WTC11 (cell line): Measurements from ENCODE around the gene LAMB4. TPM values are rescaled to one million over a fixed set of nuclear protein-coding genes. Genes with fewer than 3 reads are reported as not detected.

Experiments used
- ATAC-seq: fragments of 200-7000 bp; cut with Tn5 transposase; 2 replicates; pipeline ENCODE4 v1.10.0; 2021; ENCODE audit warnings: mild to moderate bottlenecking, moderate library complexity
- CTCF ChIA-PET: fragments of 300-600 bp; sonication (Branson Sonifier 250); formaldehyde crosslinking; loops from one replicate; lab custom pipeline; 2021; ENCODE audit warnings: antibody characterized with exemption; lab: Charles Lee
- POLR2A ChIA-PET: fragments of 350-600 bp; sonication (Branson Sonifier 250); formaldehyde crosslinking; loops from one replicate; lab custom pipeline; 2021; ENCODE audit warnings: antibody characterized with exemption; lab: Charles Lee
- DNase-seq: peaks from one replicate; pipeline ENCODE4 v3.0.0; 2021; ENCODE audit warnings: low spot score
- H3K27ac Mint-ChIP-seq: 2 replicates; pipeline ENCODE4 v1.8.0; 2021; ENCODE audit warnings: mixed read lengths
- H3K27me3 Mint-ChIP-seq: 2 replicates; pipeline ENCODE4 v1.8.0; 2021; ENCODE audit warnings: low read depth, mild to moderate bottlenecking, moderate library complexity, mixed read lengths
- H3K36me3 Mint-ChIP-seq: 2 replicates; pipeline ENCODE4 v1.8.0; 2021; ENCODE audit warnings: mixed read lengths
- H3K4me1 Mint-ChIP-seq: 2 replicates; pipeline ENCODE4 v1.8.0; 2022; ENCODE audit warnings: mixed read lengths
- H3K4me3 Mint-ChIP-seq: 2 replicates; pipeline ENCODE4 v1.8.0; 2021; ENCODE audit warnings: mild to moderate bottlenecking, moderate library complexity, mixed read lengths
- H3K9me3 Mint-ChIP-seq: 2 replicates; pipeline ENCODE4 v1.8.0; 2021; ENCODE audit warnings: mixed read lengths
- AFF4 ChIP-seq: sonication (generic); formaldehyde crosslinking; IDR thresholded peaks from 2 replicates; pipeline ENCODE4 v1.8.1; 2023; ENCODE audit warnings: mild to moderate bottlenecking, missing genetic modification reagents, borderline replicate concordance
- ATF3 ChIP-seq: sonication (generic); formaldehyde crosslinking; conservative IDR thresholded peaks from 2 replicates; pipeline ENCODE4 v1.8.1; 2022; ENCODE audit warnings: mild to moderate bottlenecking, missing genetic modification reagents
- ATF6 ChIP-seq: sonication (generic); formaldehyde crosslinking; IDR thresholded peaks from 2 replicates; pipeline ENCODE4 v1.8.1; 2023; ENCODE audit warnings: mild to moderate bottlenecking, missing genetic modification reagents
- GABPB1 ChIP-seq: sonication (generic); formaldehyde crosslinking; IDR thresholded peaks from 2 replicates; pipeline ENCODE4 v1.8.1; 2023; ENCODE audit warnings: mild to moderate bottlenecking, missing genetic modification reagents
- GRHL2 ChIP-seq: fragments of 250-450 bp; sonication (Bioruptor Pico); IDR thresholded peaks from 2 replicates; pipeline ENCODE4 v1.8.0; 2022; ENCODE audit warnings: mild to moderate bottlenecking, moderate library complexity; ENCODE audit not compliant: insufficient replicate concordance, severe bottlenecking
- IRF1 ChIP-seq: sonication (generic); formaldehyde crosslinking; IDR thresholded peaks from 2 replicates; pipeline ENCODE4 v1.8.0; 2023; ENCODE audit warnings: missing genetic modification reagents
- NR1H2 ChIP-seq: sonication (generic); formaldehyde crosslinking; IDR thresholded peaks from 2 replicates; pipeline ENCODE4 v1.9.0; 2021; ENCODE audit warnings: mild to moderate bottlenecking, moderate library complexity, missing genetic modification reagents
- NR2C2 ChIP-seq: sonication (generic); formaldehyde crosslinking; IDR thresholded peaks from 2 replicates; pipeline ENCODE4 v1.8.0; 2022; ENCODE audit warnings: mild to moderate bottlenecking, missing genetic modification reagents
- NR3C1 ChIP-seq: sonication (generic); formaldehyde crosslinking; conservative IDR thresholded peaks from 2 replicates; pipeline ENCODE4 v1.8.1; 2023; ENCODE audit warnings: low read depth, mild to moderate bottlenecking, missing genetic modification reagents
- SP1 ChIP-seq: sonication (generic); formaldehyde crosslinking; conservative IDR thresholded peaks from 2 replicates; pipeline ENCODE4 v1.8.1; 2022; ENCODE audit warnings: missing genetic modification reagents
- TEAD4 ChIP-seq: sonication (generic); formaldehyde crosslinking; IDR thresholded peaks from 2 replicates; pipeline ENCODE4 v1.8.0; 2022; ENCODE audit warnings: mild to moderate bottlenecking, missing genetic modification reagents
- ZBTB21 ChIP-seq: sonication (generic); formaldehyde crosslinking; IDR thresholded peaks from 2 replicates; pipeline ENCODE4 v1.8.1; 2023; ENCODE audit warnings: mild to moderate bottlenecking, missing genetic modification reagents, borderline replicate concordance
- ZSCAN18 ChIP-seq: fragments of 250-450 bp; sonication (Bioruptor Pico); IDR thresholded peaks from 2 replicates; pipeline ENCODE4 v2.1.2; 2022; ENCODE audit warnings: mild to moderate bottlenecking, moderate library complexity
- total RNA-seq: library from RNA; stranded (reverse); gene quantifications from 3 replicates; pipeline ENCODE4 v1.2.3, GENCODE V29; 2021
- TF ChIP-seq, protein P1 (sequence below): sonication (generic); formaldehyde crosslinking; IDR thresholded peaks from 2 replicates; pipeline ENCODE4 v1.8.1; 2022; ENCODE audit warnings: mild to moderate bottlenecking, missing genetic modification reagents, moderate library complexity, borderline replicate concordance
- TF ChIP-seq, protein P2 (sequence below): fragments of 250-450 bp; sonication (Bioruptor Pico); IDR thresholded peaks from 2 replicates; pipeline ENCODE4 v1.8.0; 2021; ENCODE audit warnings: mild to moderate bottlenecking
- TF ChIP-seq, protein P3 (sequence below): fragments of 200-600 bp; IDR thresholded peaks from 2 replicates; pipeline ENCODE4 v1.8.0; 2022; ENCODE audit warnings: antibody characterized with exemption
- TF ChIP-seq, protein P4 (sequence below): sonication (generic); formaldehyde crosslinking; IDR thresholded peaks from 2 replicates; pipeline ENCODE4 v1.8.1; 2022; ENCODE audit warnings: low read depth, missing genetic modification reagents, borderline replicate concordance
- TF ChIP-seq, protein P5 (sequence below): sonication (generic); formaldehyde crosslinking; IDR thresholded peaks from 2 replicates; pipeline ENCODE4 v1.8.1; 2022; ENCODE audit warnings: mild to moderate bottlenecking, moderate library complexity, missing genetic modification reagents

The LAMB4 gene
- total RNA-seq, 1 experiment from 2014 or later = not detected

- Mint-ChIP-seq H3K36me3 (no peaks in the 10 kb centered on the region), H3K27me3 (no peaks in the 10 kb centered on the region), H3K4me3 (no peak overlapping the region), H3K27ac (no peak overlapping the region), H3K9me3 (no peaks in the 10 kb centered on the region), H3K4me1 (peaks cover 4% of the 10 kb centered on the region; the same call in 1 of the 2 replicates)
- TF ChIP-seq ATF6 (CRISPR knock-in tag) (no peak), AFF4 (CRISPR knock-in tag) (no peak), ZSCAN18 (CRISPR knock-in tag) (no peak), NR1H2 (CRISPR knock-in tag) (no peak), SP1 (no peak), NR2C2 (CRISPR knock-in tag) (no peak), GRHL2 (CRISPR knock-in tag) (no peak), ATF3 (CRISPR knock-in tag) (no peak), TEAD4 (CRISPR knock-in tag) (no peak), GABPB1 (CRISPR knock-in tag) (no peak), ZBTB21 (CRISPR knock-in tag) (no peak), IRF1 (CRISPR knock-in tag) (no peak), NR3C1 (CRISPR knock-in tag) (no peak)
- TF ChIP-seq, protein P1, sequence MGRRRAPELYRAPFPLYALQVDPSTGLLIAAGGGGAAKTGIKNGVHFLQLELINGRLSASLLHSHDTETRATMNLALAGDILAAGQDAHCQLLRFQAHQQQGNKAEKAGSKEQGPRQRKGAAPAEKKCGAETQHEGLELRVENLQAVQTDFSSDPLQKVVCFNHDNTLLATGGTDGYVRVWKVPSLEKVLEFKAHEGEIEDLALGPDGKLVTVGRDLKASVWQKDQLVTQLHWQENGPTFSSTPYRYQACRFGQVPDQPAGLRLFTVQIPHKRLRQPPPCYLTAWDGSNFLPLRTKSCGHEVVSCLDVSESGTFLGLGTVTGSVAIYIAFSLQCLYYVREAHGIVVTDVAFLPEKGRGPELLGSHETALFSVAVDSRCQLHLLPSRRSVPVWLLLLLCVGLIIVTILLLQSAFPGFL (CRISPR knock-in tag) = no peak
- TF ChIP-seq, protein P2, sequence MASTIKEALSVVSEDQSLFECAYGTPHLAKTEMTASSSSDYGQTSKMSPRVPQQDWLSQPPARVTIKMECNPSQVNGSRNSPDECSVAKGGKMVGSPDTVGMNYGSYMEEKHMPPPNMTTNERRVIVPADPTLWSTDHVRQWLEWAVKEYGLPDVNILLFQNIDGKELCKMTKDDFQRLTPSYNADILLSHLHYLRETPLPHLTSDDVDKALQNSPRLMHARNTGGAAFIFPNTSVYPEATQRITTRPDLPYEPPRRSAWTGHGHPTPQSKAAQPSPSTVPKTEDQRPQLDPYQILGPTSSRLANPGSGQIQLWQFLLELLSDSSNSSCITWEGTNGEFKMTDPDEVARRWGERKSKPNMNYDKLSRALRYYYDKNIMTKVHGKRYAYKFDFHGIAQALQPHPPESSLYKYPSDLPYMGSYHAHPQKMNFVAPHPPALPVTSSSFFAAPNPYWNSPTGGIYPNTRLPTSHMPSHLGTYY (CRISPR knock-in tag) = no peak
- TF ChIP-seq, protein P3, sequence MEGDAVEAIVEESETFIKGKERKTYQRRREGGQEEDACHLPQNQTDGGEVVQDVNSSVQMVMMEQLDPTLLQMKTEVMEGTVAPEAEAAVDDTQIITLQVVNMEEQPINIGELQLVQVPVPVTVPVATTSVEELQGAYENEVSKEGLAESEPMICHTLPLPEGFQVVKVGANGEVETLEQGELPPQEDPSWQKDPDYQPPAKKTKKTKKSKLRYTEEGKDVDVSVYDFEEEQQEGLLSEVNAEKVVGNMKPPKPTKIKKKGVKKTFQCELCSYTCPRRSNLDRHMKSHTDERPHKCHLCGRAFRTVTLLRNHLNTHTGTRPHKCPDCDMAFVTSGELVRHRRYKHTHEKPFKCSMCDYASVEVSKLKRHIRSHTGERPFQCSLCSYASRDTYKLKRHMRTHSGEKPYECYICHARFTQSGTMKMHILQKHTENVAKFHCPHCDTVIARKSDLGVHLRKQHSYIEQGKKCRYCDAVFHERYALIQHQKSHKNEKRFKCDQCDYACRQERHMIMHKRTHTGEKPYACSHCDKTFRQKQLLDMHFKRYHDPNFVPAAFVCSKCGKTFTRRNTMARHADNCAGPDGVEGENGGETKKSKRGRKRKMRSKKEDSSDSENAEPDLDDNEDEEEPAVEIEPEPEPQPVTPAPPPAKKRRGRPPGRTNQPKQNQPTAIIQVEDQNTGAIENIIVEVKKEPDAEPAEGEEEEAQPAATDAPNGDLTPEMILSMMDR = no peak
- TF ChIP-seq, protein P4, sequence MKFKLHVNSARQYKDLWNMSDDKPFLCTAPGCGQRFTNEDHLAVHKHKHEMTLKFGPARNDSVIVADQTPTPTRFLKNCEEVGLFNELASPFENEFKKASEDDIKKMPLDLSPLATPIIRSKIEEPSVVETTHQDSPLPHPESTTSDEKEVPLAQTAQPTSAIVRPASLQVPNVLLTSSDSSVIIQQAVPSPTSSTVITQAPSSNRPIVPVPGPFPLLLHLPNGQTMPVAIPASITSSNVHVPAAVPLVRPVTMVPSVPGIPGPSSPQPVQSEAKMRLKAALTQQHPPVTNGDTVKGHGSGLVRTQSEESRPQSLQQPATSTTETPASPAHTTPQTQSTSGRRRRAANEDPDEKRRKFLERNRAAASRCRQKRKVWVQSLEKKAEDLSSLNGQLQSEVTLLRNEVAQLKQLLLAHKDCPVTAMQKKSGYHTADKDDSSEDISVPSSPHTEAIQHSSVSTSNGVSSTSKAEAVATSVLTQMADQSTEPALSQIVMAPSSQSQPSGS (CRISPR knock-in tag) = no peak
- TF ChIP-seq, protein P5, sequence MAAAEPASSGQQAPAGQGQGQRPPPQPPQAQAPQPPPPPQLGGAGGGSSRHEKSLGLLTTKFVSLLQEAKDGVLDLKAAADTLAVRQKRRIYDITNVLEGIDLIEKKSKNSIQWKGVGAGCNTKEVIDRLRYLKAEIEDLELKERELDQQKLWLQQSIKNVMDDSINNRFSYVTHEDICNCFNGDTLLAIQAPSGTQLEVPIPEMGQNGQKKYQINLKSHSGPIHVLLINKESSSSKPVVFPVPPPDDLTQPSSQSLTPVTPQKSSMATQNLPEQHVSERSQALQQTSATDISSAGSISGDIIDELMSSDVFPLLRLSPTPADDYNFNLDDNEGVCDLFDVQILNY = no peak
- DNase-seq (no peak), ATAC-seq (no peak)
- POLR2A ChIA-PET = no interaction called here
- CTCF ChIA-PET = no interaction called here
Observed at GRCh38 chr7:108158776-108159175, 28.6 kb upstream of the LAMB4 start.
